Adipocyte (in vitro differentiated cells): ENCODE results near the gene LGALS7.

Experiments used
- DNase-seq: peaks from one replicate; pipeline ENCODE4 v3.0.0-alpha.2; 2015; ENCODE audit warnings: low read depth
- H3K27me3 ChIP-seq: replicated peaks from 2 replicates; pipeline ENCODE4 v1.7.0; 2013; ENCODE audit warnings: mild to moderate bottlenecking, low read length, moderate library complexity; ENCODE audit not compliant: control insufficient read depth, insufficient read depth
- H3K36me3 ChIP-seq: 2 replicates; pipeline ENCODE4 v1.7.0; 2013; ENCODE audit warnings: low read length, mild to moderate bottlenecking, moderate library complexity; ENCODE audit not compliant: control insufficient read depth, insufficient read depth, severe bottlenecking
- H3K4me1 ChIP-seq: 2 replicates; pipeline ENCODE4 v1.7.0; 2013; ENCODE audit warnings: mild to moderate bottlenecking, low read length, moderate library complexity; ENCODE audit not compliant: control insufficient read depth, insufficient read depth
- H3K4me3 ChIP-seq: 2 replicates; pipeline ENCODE4 v1.7.0; 2013; ENCODE audit warnings: mild to moderate bottlenecking, low read length, moderate library complexity
- H3K9ac ChIP-seq: 2 replicates; pipeline ENCODE4 v1.7.0; 2013; ENCODE audit warnings: mild to moderate bottlenecking, low read length, moderate library complexity
- H3K9me3 ChIP-seq: 2 replicates; pipeline ENCODE4 v1.7.0; 2013; ENCODE audit warnings: mild to moderate bottlenecking, low read length, moderate library complexity; ENCODE audit not compliant: control insufficient read depth

The LGALS7 gene

GRCh38 chr19:38742906-38743305, 30.4 kb downstream of the LGALS7 start:
- DNase-seq, result no peak
- Histone ChIP-seq H3K36me3 (no peaks in the 10 kb centered on the region), H3K27me3 (no peaks in the 10 kb centered on the region), H3K9ac (no peak overlapping the region), H3K4me1 (no peaks in the 10 kb centered on the region), H3K9me3 (no peaks in the 10 kb centered on the region), H3K4me3 (no peak overlapping the region)

DNA sequence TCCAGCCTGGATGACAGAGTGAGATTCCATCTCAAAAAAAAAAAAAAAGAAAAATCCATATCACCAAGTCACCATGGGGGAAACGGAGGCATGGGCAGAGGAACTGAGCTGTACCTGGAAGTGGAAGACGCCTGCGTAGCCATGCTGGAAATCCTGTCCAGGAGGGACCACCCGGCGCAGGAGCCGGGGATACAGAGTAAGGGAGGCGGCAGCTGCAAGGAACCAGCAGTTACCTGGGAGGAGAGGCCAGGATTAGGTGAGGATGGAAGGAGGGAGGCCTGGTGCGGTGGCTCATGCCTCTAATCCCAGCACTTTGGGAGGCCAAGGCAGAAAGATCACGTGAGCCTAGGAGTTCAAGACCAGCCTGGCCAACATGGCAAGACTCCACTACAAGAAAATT, 31.0 kb downstream of the LGALS7 start:
- Histone ChIP-seq H3K27me3 (no peaks in the 10 kb centered on the region), H3K4me3 (no peak overlapping the region), H3K4me1 (no peaks in the 10 kb centered on the region), H3K9ac (no peak overlapping the region), H3K36me3 (no peaks in the 10 kb centered on the region), H3K9me3 (no peaks in the 10 kb centered on the region)
- DNase-seq, result no peak

DNA sequence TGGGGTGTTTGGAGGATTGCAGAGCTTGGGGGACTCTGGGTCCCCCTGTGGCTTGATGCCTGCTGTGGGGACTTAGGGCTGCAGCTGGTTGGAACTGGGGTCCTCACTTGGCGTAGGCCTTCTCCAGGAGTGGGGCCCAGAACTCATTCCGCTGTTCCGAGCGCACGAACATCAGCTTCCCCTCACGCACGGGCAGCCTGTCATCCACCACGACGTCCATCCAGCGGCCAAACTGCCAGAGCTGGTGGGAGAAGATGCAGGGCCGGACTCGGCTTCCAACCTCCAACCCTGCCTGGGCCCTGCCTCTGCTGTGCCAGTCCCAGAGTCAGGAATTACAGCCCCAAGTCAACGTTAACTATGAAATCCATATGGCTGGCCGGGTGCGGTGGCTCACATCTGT, 31.6 kb downstream of the LGALS7 start:
- Histone ChIP-seq H3K4me1 (no peaks in the 10 kb centered on the region), H3K9ac (no peak overlapping the region), H3K4me3 (no peak overlapping the region), H3K27me3 (no peaks in the 10 kb centered on the region), H3K36me3 (no peaks in the 10 kb centered on the region), H3K9me3 (no peaks in the 10 kb centered on the region)
- DNase-seq, result no peak

DNA sequence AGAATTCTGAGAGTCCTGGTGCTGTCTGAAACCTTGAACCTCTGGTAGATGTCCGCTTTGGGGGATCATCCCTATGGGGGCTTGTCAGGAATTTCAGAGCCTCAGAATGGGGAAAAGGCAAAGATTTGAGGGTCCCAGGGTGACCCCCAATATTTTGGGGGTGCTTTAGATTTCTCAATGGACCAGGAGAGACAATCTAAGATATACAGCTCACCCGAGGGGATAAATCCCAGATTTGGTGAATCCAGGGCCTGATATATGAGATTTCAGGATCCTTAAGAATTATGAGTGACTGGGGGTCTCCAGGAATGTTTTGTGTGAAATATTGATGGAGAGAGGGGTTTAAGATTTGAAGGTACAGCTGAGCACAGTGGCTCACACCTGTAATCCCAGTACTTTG, 32.4 kb downstream of the LGALS7 start:
- Histone ChIP-seq H3K36me3 (no peaks in the 10 kb centered on the region), H3K4me1 (no peaks in the 10 kb centered on the region), H3K9ac (no peak overlapping the region), H3K9me3 (no peaks in the 10 kb centered on the region), H3K4me3 (no peak overlapping the region), H3K27me3 (no peaks in the 10 kb centered on the region)
- no peak for DNase-seq

DNA sequence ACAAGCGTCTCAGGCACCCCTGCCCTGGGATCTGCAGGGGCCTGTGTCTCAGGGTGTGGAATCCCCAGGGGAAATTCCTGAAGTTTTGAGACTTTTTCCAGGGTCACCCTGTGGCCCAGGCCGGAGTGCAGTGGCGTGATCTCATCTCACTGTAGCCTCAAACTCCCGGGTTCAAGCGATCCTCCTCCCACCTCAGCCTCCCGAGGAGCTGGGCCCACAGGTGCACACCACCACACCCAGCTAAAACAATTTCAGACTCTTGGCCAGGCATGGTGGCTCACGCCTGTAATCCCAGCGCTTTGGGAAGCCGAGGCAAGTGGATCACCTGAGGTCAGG, 33.1 kb downstream of the LGALS7 start:
- no peak for DNase-seq
- Histone ChIP-seq H3K9ac (no peak overlapping the region), H3K36me3 (no peaks in the 10 kb centered on the region), H3K9me3 (no peaks in the 10 kb centered on the region), H3K27me3 (no peaks in the 10 kb centered on the region), H3K4me3 (no peak overlapping the region), H3K4me1 (no peaks in the 10 kb centered on the region)

- Histone ChIP-seq H3K9me3 (no peaks in the 10 kb centered on the region), H3K27me3 (no peaks in the 10 kb centered on the region), H3K4me1 (no peaks in the 10 kb centered on the region), H3K9ac (no peak overlapping the region), H3K36me3 (no peaks in the 10 kb centered on the region), H3K4me3 (no peak overlapping the region)
- no peak for DNase-seq
These were observed 33.7 kb downstream of the LGALS7 start for GRCh38 chr19:38739440-38740256.

GRCh38 chr19:38737921-38738737, 35.2 kb downstream of the LGALS7 start:
- H3K4me1 ChIP-seq, result peaks cover 4% of the 10 kb centered on the region
- H3K4me3 ChIP-seq, result no peak overlapping the region
- H3K27me3 ChIP-seq, result no peaks in the 10 kb centered on the region
- H3K36me3 ChIP-seq, result no peaks in the 10 kb centered on the region
- H3K9ac ChIP-seq, result no peak overlapping the region
- DNase-seq, result no peak
- no peaks in the 10 kb centered on the region for H3K9me3 ChIP-seq

- DNase-seq, result no peak
- Histone ChIP-seq H3K36me3 (no peaks in the 10 kb centered on the region), H3K4me1 (peaks cover 4% of the 10 kb centered on the region), H3K9ac (no peak overlapping the region), H3K9me3 (no peaks in the 10 kb centered on the region), H3K4me3 (no peak overlapping the region), H3K27me3 (no peaks in the 10 kb centered on the region)
These were observed 35.9 kb downstream of the LGALS7 start for GRCh38 chr19:38737281-38737865.

GRCh38 chr19:38736413-38737280, 36.7 kb downstream of the LGALS7 start:
- Histone ChIP-seq H3K36me3 (peaks cover 4% of the 10 kb centered on the region), H3K9ac (no peak overlapping the region), H3K4me1 (peaks cover 4% of the 10 kb centered on the region), H3K27me3 (no peaks in the 10 kb centered on the region), H3K4me3 (no peak overlapping the region), H3K9me3 (no peaks in the 10 kb centered on the region)
- DNase-seq, result no peak

GRCh38 chr19:38736036-38736412, 37.3 kb downstream of the LGALS7 start:
- Histone ChIP-seq H3K9me3 (no peaks in the 10 kb centered on the region), H3K27me3 (no peaks in the 10 kb centered on the region), H3K4me1 (peaks cover 4% of the 10 kb centered on the region), H3K4me3 (peak overlapping the region; percentile 41), H3K9ac (no peak overlapping the region), H3K36me3 (peaks cover 11% of the 10 kb centered on the region)
- peak; percentile 65 for DNase-seq

DNA sequence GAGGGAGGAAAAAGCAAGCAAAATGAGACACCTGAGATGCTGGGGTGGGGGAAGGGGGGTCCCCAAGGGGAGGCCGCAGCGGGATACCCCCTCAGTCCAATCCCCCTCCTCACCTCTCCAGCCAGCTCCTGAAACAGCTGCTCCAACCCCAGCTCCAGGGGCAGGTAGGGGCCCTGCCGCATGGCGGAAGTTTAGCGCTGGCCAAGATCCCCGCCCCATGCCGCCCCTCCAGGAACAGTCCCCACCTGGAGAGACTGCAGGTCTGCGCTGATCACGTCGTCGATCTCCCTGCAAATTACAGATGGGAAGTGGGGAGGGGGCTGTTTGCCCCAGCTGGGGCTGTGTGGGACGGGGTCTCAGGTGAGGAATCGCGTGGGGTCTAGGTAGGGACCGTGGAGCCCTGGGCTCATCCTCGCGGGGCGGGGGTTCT, 38.0 kb downstream of the LGALS7 start:
- H3K9me3 ChIP-seq, result no peaks in the 10 kb centered on the region
- no peak for DNase-seq
- peaks cover 4% of the 10 kb centered on the region for H3K4me1 ChIP-seq
- no peaks in the 10 kb centered on the region for H3K27me3 ChIP-seq
- no peak overlapping the region for H3K4me3 ChIP-seq
- no peak overlapping the region for H3K9ac ChIP-seq
- peaks cover 17% of the 10 kb centered on the region for H3K36me3 ChIP-seq
